Lung microvascular endothelial cell (primary cell): ENCODE results near the gene PLEKHA4. TPM values are rescaled to one million over a fixed set of nuclear protein-coding genes. Genes with fewer than 3 reads are reported as not detected.
"Not testable (repeated sequence)": the region's sequence is repeated elsewhere in the genome, so short reads cannot be mapped to it uniquely, and the experiment has no call there.

Experiments
- DNase-seq, 2 donors: peaks; one replicate each; pipeline versions ENCODE4 v3.0.0 to v3.0.0-alpha.2; 2010; ENCODE audit warnings: low read depth in 2 of 2
- total RNA-seq: library from RNA; depleted of rRNA; stranded (reverse); fragments of >200 nt; gene quantifications from 2 replicates; pipeline ENCODE4 v1.2.1, GENCODE V29; 2014

The PLEKHA4 gene
- total RNA-seq, 1 donor from 2014 or later: 7.1 TPM

DNA sequence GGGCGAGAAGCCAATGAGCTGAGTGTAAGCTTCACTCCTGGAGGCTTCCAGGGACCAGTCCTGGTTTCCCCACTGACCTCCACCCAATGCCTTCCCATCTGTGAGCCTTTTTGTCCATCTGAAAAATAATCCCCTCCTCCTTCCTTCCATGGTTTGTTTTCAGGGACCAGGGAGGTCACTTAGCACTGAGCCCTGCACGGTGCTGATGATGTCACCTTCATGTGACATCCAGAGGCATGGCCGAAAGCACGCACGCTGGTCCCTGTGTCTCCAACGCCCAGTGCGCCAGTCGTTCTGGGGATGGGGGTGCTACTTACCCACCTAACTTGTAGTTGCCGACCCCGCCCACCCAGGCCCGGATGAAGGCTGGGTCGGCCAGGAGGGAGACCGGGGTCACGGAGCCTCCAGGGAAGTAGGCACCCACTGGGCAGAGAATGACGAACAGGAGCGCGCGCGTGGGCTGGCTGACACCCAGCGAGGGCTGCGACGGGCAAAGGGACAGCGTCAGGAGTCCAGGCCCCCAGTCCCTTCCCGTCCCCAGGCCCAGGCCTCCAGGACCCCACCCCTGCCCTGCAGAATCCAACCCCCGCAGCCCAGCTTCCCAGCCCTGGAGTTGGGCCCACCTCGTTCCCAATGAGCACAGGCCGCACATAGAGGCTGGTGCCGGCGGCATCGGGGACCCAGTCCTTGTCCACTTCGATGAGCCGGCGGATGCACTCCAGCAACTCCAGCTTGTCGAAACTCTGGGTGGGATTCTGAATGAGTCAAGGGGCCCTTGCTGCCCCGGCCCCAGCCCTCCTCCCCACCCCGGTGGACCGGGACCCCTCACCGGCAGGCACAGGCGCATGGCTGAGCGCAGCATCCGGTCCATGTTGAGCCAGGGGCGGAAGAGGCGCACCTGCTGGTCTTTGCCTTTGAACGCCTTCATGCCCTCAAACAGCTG, 68.8 kb downstream of the PLEKHA4 start:
- DNase-seq: peak in 1 of 2 donors; percentile 58

DNA sequence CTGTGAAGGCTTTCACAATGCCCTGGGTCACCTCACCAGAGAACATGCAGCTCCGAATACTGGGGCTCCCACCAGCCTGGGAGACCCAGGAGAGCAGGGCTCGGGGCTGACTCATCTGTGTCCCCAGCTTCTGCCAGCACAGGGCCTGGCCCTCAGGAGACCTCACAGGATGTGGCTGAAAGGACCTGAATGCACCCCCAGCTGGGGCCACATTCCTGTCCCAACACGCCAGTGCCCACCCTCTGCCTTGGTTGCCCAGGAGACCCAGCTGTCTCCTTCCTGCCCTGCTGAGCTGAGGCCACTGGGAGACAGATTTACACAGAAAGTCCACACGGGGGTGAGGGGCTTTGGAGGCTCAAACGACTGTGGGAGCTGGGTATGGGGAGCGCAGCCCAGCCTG, 69.5 kb downstream of the PLEKHA4 start:
- no peak for DNase-seq

DNA sequence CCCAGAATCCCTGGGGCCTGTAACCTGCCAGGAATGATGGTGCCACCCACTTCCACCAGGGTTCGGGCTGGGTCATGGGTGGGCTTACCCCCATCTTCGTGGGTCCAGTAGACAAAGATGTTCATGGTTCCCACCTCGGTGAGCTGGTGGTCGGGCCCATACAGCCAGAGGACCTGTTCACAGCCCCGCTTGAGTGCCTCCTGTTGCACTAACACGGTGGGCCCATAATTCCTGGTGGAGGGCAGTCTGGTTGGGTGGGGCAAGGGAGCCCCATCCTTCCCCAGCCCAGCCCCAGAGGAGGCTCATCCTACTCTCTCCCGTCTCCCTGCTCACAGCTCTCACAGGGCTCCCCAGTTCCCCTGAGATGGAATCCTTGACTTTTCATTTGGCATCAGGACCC, 71.3 kb downstream of the PLEKHA4 start:
- no peak for DNase-seq

DNA sequence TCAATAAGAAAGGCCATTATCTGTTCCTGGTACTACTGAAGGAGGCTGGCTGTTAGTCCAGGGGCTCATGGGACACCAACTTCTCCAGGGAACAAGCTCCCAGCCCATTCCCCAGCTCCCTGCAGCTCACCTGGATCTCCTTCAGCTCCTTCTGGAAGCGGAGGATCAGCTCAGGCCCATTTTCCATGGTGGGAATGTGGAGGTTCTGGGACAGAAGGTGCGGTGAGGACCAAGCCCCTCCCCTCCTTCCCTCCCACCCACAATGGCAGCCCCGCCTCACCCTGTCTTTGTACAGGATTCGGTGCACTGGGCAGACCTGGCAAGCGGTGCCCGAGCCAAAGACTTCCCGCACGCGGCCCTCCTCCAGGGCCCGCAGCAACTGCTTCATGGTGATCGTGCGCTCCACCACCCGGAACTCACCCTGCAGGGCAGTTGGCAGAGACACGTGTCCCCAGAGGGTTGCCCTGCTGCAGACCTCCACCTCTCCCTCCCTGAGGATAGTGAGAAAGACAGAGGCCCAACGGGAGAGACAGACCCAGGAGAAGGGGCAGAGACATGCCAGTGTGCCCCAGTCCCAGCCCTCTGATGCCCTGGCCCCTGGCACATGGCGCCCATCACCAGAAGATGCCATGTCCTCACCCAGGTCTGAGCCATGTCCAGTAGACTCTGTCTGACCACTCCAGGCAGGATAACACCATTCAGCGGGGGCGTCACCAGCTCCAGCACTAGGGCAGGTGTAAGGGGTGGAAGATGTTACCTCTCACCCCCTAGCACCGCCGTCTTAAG, 71.9 kb downstream of the PLEKHA4 start:
- no peak for DNase-seq

DNA sequence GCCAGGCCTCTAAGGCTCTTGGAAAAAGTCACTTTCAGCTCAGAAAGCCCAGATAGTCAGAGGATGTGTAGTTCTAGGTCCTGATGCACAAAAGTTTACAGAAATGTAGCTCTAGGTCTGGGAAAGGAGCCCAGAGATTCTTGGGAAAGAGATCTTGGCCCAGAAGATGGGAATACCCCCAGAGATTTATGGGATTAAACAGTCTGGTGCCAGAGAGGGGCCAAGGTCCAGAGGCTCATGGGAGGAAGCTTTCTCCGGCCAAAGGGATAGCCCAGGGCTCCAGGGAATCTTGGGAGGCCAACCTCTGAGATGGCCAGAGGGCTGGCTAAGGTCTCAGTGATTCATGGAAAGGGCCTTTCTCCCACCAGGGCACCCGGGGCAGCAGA, 72.7 kb downstream of the PLEKHA4 start:
- no peak for DNase-seq

DNA sequence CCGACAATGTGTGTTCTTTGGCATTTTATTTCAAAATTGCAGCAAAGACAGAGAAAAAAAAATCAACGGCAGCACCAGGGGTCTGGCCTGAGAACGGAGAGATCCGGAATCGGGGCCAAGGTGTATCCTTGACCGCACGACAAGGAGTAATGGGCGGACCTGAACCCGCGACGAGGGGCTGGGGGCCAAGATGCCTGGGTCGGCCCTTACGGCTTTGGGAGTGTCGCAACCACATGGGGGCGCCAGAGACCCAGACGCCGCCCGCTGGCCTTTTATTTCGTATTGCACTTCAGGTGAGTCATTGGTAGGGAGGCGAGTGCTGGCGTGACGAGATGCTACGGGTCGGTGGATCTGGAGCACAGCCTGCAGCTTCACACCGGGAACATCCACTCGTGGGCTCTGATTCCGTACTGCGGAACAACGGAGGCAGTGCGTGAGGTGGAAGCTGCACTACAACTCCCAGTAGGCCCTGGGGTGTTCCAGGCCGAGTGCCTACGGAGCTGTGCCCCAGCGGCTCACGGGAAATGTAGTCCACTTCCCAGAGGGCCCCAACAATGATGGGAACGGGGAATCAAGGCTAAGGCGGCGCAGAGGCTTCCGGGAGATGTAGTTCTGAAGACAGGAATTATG, 73.2 kb downstream of the PLEKHA4 start:
- DNase-seq: peak; percentile 93 to 94

DNA sequence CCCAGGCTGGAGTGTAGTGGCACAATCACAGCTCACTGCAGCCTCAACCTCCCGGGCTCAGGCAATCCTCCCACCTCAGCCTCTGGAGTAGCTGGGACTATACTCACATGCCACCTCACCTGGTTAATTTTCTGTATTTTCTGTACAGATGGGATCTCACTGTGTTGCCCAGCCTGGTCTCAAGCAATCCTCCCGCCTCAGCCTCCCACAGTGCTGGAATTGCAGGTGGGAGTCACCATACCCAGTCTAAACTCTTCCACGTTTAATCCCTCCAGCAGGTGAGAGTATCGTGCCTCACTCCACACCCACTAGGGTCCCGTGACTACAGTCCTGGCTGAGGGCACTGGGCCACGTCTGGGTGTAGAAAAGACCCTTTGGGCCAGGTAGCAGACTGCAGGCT, 74.1 kb downstream of the PLEKHA4 start:
- no peak for DNase-seq

DNA sequence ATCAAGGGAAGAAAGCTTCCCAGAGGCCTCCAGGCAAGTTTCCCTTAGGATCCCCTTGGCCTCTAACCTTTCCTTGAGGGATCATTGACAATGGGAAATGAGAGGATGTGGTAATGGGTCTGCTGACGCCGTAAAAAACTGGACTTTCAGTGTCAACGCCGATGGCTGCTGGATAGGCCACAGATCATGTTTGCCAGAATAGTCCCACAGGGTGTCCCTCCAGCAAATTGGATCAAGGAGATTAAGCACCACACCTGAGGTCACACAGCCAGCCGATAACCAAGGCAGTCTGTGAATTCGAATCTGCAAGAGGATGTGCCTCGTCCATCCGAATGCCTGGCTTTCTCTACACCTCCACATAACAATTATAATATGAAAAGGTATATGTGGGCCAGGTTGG, 75.1 kb downstream of the PLEKHA4 start:
- no peak for DNase-seq

DNA sequence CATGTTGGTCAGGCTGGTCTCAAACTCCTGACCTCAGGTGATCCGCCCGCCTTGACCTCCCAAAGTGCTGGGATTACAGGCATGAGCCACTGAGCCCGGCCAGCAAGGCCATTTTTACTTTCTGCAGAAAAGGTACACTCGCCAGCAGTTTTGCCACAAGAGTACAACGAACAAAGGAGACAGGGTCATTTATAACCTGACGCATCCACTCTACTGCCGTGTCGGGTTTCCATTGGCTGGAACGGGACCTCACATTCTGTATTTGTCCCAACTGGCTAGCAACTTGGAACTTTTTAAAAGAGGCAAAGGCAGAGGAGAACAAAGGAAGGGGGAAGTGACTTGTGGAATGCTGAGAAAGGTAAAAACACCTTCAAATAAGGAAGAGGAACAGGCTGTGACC, 81.1 kb downstream of the PLEKHA4 start:
- not testable (repeated sequence) for DNase-seq

Other genes starting within 250 kb of the PLEKHA4 start
- 2,223 and 2,324 TPM in 2 replicates for gene RPL18, start 249.4 kb downstream of the PLEKHA4 start, total RNA-seq
- gene SPHK2, start 249.1 kb downstream of the PLEKHA4 start, total RNA-seq: 5.4 and 6.3 TPM in 2 replicates
- 0.87 and 3.4 TPM in 2 replicates for gene DBP, start 231.2 kb downstream of the PLEKHA4 start, total RNA-seq
- gene CA11, start 222.4 kb downstream of the PLEKHA4 start, total RNA-seq: 3.1 and 8.1 TPM in 2 replicates
- not detected in 2 replicates for gene NTN5, start 195.6 kb downstream of the PLEKHA4 start, total RNA-seq
- not detected in 2 replicates for gene FUT2, start 172.6 kb downstream of the PLEKHA4 start, total RNA-seq
- gene MAMSTR, start 148.9 kb downstream of the PLEKHA4 start, total RNA-seq: under 0.01 and 0.22 TPM in 2 replicates
- 51.4 and 74.0 TPM in 2 replicates for gene RASIP1, start 128.0 kb downstream of the PLEKHA4 start, total RNA-seq
- 0.20 and 0.22 TPM in 2 replicates for gene IZUMO1, start 121.7 kb downstream of the PLEKHA4 start, total RNA-seq
- 4.8 and 8.3 TPM in 2 replicates for gene FUT1, start 116.0 kb downstream of the PLEKHA4 start, total RNA-seq
- gene FGF21, start 113.1 kb downstream of the PLEKHA4 start, total RNA-seq: under 0.01 TPM in 1 of 2 replicates, not detected in the other
- 26.2 and 28.3 TPM in 2 replicates for gene BCAT2, start 57.6 kb downstream of the PLEKHA4 start, total RNA-seq
- gene HSD17B14, start 32.1 kb downstream of the PLEKHA4 start, total RNA-seq: 0.60 and 2.6 TPM in 2 replicates
- 21.6 and 63.9 TPM in 2 replicates for gene PPP1R15A, start 3.8 kb upstream of the PLEKHA4 start, total RNA-seq
- gene TULP2, start 30.1 kb upstream of the PLEKHA4 start, total RNA-seq: under 0.01 TPM in 2 replicates
- gene NUCB1, start 31.7 kb upstream of the PLEKHA4 start, total RNA-seq: 118 and 160 TPM in 2 replicates
- gene DHDH, start 65.1 kb upstream of the PLEKHA4 start, total RNA-seq: under 0.01 TPM in 1 of 2 replicates, not detected in the other
- 96.8 and 101 TPM in 2 replicates for gene BAX, start 86.3 kb upstream of the PLEKHA4 start, total RNA-seq
- gene FTL, start 96.7 kb upstream of the PLEKHA4 start, total RNA-seq: 928 and 942 TPM in 2 replicates
- 11.1 and 14.8 TPM in 2 replicates for gene GYS1, start 124.7 kb upstream of the PLEKHA4 start, total RNA-seq
- 113 and 138 TPM in 2 replicates for gene RUVBL2, start 125.3 kb upstream of the PLEKHA4 start, total RNA-seq
- gene LHB, start 148.5 kb upstream of the PLEKHA4 start, total RNA-seq: not detected in 2 replicates
- gene CGB3, start 155.7 kb upstream of the PLEKHA4 start, total RNA-seq: not detected in 2 replicates
- gene CGB2, start 163.3 kb upstream of the PLEKHA4 start, total RNA-seq: not detected in 2 replicates
- gene CGB1, start 168.3 kb upstream of the PLEKHA4 start, total RNA-seq: not detected in 2 replicates
- gene CGB5, start 175.2 kb upstream of the PLEKHA4 start, total RNA-seq: not detected in 2 replicates
- not detected in 2 replicates for gene CGB8, start 180.5 kb upstream of the PLEKHA4 start, total RNA-seq
- 0.22 TPM in 1 of 2 replicates, not detected in the other for gene CGB7, start 189.1 kb upstream of the PLEKHA4 start, total RNA-seq
- gene NTF4, start 196.2 kb upstream of the PLEKHA4 start, total RNA-seq: not detected in 2 replicates
- not detected in 2 replicates for gene KCNA7, start 204.1 kb upstream of the PLEKHA4 start, total RNA-seq
- 132 and 137 TPM in 2 replicates for gene SNRNP70, start 216.8 kb upstream of the PLEKHA4 start, total RNA-seq
- gene LIN7B, start 245.8 kb upstream of the PLEKHA4 start, total RNA-seq: 1.6 and 2.2 TPM in 2 replicates